ENCODE results near the gene CYSRT1. TPM values are rescaled to one million over a fixed set of nuclear protein-coding genes. Genes with fewer than 3 reads are reported as not detected.
A peak's percentile ranks its signal among the peaks of the same experiment; 100 is the strongest.

CYSRT1 gene
- total and polyA plus RNA-seq, 2 donors (not counting 3 experiments of a cell fraction or from before 2014, with no cell fraction given) = 0.44 to 1.1 TPM

DNA sequence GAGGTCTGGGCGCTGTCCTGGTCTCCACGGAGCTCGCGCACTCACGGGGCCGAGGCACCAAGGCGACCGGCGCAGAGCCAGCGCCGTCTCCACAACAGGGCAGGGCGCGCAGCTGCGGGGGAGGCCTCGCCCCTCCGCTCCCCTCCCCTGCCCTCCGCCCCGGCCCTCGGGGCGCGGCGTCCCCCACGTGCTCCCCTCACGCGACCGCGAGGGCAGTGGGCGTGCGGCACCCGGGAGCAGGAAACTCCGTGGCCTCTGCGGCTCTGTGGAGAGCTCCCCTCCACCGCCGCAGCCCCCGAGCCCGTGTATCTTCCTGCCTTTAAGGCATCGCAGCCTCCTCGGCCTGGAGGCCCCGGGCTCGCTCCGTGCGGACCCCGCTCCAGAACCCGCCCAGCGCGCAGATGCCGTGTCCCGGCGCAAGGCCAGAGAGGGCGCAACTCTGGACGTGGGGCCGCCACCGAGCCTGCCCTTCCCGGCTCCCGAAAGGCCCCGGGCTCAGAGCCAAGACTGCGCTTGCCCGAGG, 15.4 kb downstream of the CYSRT1 start:
- ChIA-PET CTCF (interaction anchor here (1.0 to 2.1 kb wide), 8 partner anchors 13 to 194 kb away, joined by 3 to 7 read pairs (median 4); partner anchors contain the start of genes DPP7, NELFB, NRARP and RNF224), POLR2A (interaction anchor here (0.5 to 5.0 kb wide), 27 partner anchors 9 to 430 kb away, joined by 3 to 66 read pairs (median 5); partner anchors contain the start of genes ANAPC2, MAN1B1, NELFB and PAXX)
- peaks cover 25% of the 10 kb centered on the region for H3K79me2 ChIP-seq (ENCODE audit: control insufficient read depth, insufficient read depth, low read length)
- FAIRE-seq (no peak), DNase-seq (ENCODE audit: low read depth, low spot score) (peak; percentile 75)
- H3K27me3 ChIP-seq (ENCODE audit: control insufficient read depth in 2 of 2, insufficient read depth in 2 of 2, low read length in 2 of 2) = no peaks in the 10 kb centered on the region
- no TSS peak for BruUV-seq (replicated peaks)
- peak overlapping the region; percentile 57 for H2AFZ ChIP-seq (ENCODE audit: low read depth, low read length)
- H4K20me1 ChIP-seq (replicated peaks; ENCODE audit: control insufficient read depth, extremely low read depth, insufficient read depth, low read length) = no peaks in the 10 kb centered on the region
- peak overlapping the region; percentile 62 for H3K9ac ChIP-seq (replicated peaks; ENCODE audit: extremely low read depth, insufficient read depth, low read length)
- peaks cover 13% of the 10 kb centered on the region for H3K4me1 ChIP-seq (ENCODE audit: control insufficient read depth, extremely low read depth, insufficient read depth, low read length)
- peaks cover 6 to 16% of the 10 kb centered on the region in 2 experiments for H3K36me3 ChIP-seq (ENCODE audit: control insufficient read depth in 2 of 2, extremely low read depth in 1 of 2, insufficient read depth in 2 of 2, low read length in 2 of 2)
- TF ChIP-seq, protein P1, sequence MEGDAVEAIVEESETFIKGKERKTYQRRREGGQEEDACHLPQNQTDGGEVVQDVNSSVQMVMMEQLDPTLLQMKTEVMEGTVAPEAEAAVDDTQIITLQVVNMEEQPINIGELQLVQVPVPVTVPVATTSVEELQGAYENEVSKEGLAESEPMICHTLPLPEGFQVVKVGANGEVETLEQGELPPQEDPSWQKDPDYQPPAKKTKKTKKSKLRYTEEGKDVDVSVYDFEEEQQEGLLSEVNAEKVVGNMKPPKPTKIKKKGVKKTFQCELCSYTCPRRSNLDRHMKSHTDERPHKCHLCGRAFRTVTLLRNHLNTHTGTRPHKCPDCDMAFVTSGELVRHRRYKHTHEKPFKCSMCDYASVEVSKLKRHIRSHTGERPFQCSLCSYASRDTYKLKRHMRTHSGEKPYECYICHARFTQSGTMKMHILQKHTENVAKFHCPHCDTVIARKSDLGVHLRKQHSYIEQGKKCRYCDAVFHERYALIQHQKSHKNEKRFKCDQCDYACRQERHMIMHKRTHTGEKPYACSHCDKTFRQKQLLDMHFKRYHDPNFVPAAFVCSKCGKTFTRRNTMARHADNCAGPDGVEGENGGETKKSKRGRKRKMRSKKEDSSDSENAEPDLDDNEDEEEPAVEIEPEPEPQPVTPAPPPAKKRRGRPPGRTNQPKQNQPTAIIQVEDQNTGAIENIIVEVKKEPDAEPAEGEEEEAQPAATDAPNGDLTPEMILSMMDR (IDR thresholded peaks at IDR 0.05; ENCODE audit: extremely low read depth in 1 of 2, insufficient read depth in 1 of 2, low read depth in 1 of 2, low read length in 2 of 2) = peak in 1 of 2 donors; percentile 12
- TF ChIP-seq MYC (IDR thresholded peaks at IDR 0.05; ENCODE audit: low read depth, low read length) = no peak
- H3K27ac ChIP-seq (ENCODE audit: insufficient read depth, low read depth, low read length) = peak overlapping the region; percentile 71
- intact Hi-C loops (cut with micrococcal nuclease) (loop anchor here (1.0 to 2.0 kb wide), 2 partner anchors 15 to 40 kb away; partner anchors contain the start of genes NELFB and TPRN), dilution Hi-C loops (cut with MboI; ENCODE audit: extremely low pct_ligation_motif_present, low sequenced_read_pairs) (no loop called here)
- no peaks in the 10 kb centered on the region for H3K9me1 ChIP-seq (replicated peaks; ENCODE audit: control insufficient read depth, extremely low read depth, insufficient read depth, low read length)
- no peaks in the 10 kb centered on the region for H3K9me3 ChIP-seq (replicated peaks; ENCODE audit: control insufficient read depth, insufficient read depth, low read length)
- peak overlapping the region; percentile 51 to 76 (median 65) for H3K4me3 ChIP-seq (replicated peaks in 1 of 3; ENCODE audit: insufficient read depth in 1 of 3, low read depth in 1 of 3, low read length in 3 of 3)
- peak overlapping the region; percentile 71 for H3K4me2 ChIP-seq (ENCODE audit: insufficient read depth, low read length)

- Histone ChIP-seq H3K4me2 (ENCODE audit: insufficient read depth, low read length) (peak within 1 kb of the TSS; percentile 85), H3K36me3 (ENCODE audit: control insufficient read depth in 2 of 2, extremely low read depth in 1 of 2, insufficient read depth in 2 of 2, low read length in 2 of 2) (peaks cover 6 to 16% of the 10 kb centered on the region in 2 experiments), H3K27me3 (ENCODE audit: control insufficient read depth in 2 of 2, insufficient read depth in 2 of 2, low read length in 2 of 2) (no peaks in the 10 kb centered on the region), H3K9me3 (replicated peaks; ENCODE audit: control insufficient read depth, insufficient read depth, low read length) (no peaks in the 10 kb centered on the region), H2AFZ (ENCODE audit: low read depth, low read length) (peak within 1 kb of the TSS; percentile 57), H4K20me1 (replicated peaks; ENCODE audit: control insufficient read depth, extremely low read depth, insufficient read depth, low read length) (no peaks in the 10 kb centered on the region), H3K27ac (ENCODE audit: insufficient read depth, low read depth, low read length) (peak within 1 kb of the TSS; percentile 71), H3K79me2 (ENCODE audit: control insufficient read depth, insufficient read depth, low read length) (peaks cover 25% of the 10 kb centered on the region), H3K4me3 (replicated peaks in 1 of 3; ENCODE audit: insufficient read depth in 1 of 3, low read depth in 1 of 3, low read length in 3 of 3) (peak within 1 kb of the TSS; percentile 70 to 76 (median 73)), H3K4me1 (ENCODE audit: control insufficient read depth, extremely low read depth, insufficient read depth, low read length) (peaks cover 13% of the 10 kb centered on the region), H3K9ac (replicated peaks; ENCODE audit: extremely low read depth, insufficient read depth, low read length) (peak within 1 kb of the TSS; percentile 66), H3K9me1 (replicated peaks; ENCODE audit: control insufficient read depth, extremely low read depth, insufficient read depth, low read length) (no peaks in the 10 kb centered on the region)
- POLR2A ChIA-PET = interaction anchor here (0.6 to 5.0 kb wide), 26 partner anchors 9 to 431 kb away, joined by 3 to 66 read pairs (median 4); partner anchors contain the start of genes ANAPC2, MAN1B1, NELFB and PAXX
- peak; percentile 99 for FAIRE-seq
- TF ChIP-seq POLR2AphosphoS5 (IDR thresholded peaks at IDR 0.05; ENCODE audit: insufficient read depth, low read depth, low read length) (peak; percentile 100), MYC (IDR thresholded peaks at IDR 0.05; ENCODE audit: low read depth, low read length) (no peak), POLR2A (IDR thresholded peaks at IDR 0.05; ENCODE audit: low read depth, low read length) (peak; percentile 99)
- peak; percentile 100 for DNase-seq (ENCODE audit: low read depth, low spot score)
- BruUV-seq (replicated peaks) = no TSS peak
- intact Hi-C loops (cut with micrococcal nuclease) (loop anchor here (1.0 to 2.0 kb wide), 4 partner anchors 14 to 40 kb away; partner anchors contain the start of genes NELFB, TOR4A and TPRN), dilution Hi-C loops (cut with MboI; ENCODE audit: extremely low pct_ligation_motif_present, low sequenced_read_pairs) (no loop called here)
- CTCF ChIA-PET = interaction anchor here (1.0 to 2.1 kb wide), 7 partner anchors 13 to 194 kb away, joined by 3 to 7 read pairs (median 4); partner anchors contain the start of genes DPP7, NELFB and RNF224
Measured at GRCh38 chr9:137240841-137241489, 16.0 kb downstream of the CYSRT1 start, which contains the start of gene TUBB4B. Gene TUBB4B (plus strand): TSS chr9:137241287. CDS start chr9:137241361, 74 bp downstream.
